Astrocyte (in vitro differentiated cells and primary cell): ENCODE results near the gene DCLK1. TPM values are rescaled to one million over a fixed set of nuclear protein-coding genes. Genes with fewer than 3 reads are reported as not detected.

Experiments
- DNase-seq: peaks from one replicate; pipeline ENCODE4 v3.0.0-alpha.2; 2010; ENCODE audit warnings: low read depth
- FAIRE-seq: peaks from 2 replicates; lab custom pipeline; 2011; peaks lifted over from hg19 to GRCh38; lab: Jason Lieb, UNC
- H2AFZ ChIP-seq: 2 replicates; pipeline ENCODE4 v1.6.0; 2012; ENCODE audit warnings: low read depth, low read length, inconsistent platforms
- H3K27ac ChIP-seq: 2 replicates; pipeline ENCODE4 v1.5.1; 2011; ENCODE audit warnings: low read depth, low read length, inconsistent platforms
- H3K27me3 ChIP-seq: 2 replicates; pipeline ENCODE4 v1.6.0; 2011; ENCODE audit warnings: low read length, inconsistent platforms; ENCODE audit not compliant: insufficient read depth
- H3K36me3 ChIP-seq: 2 replicates; pipeline ENCODE4 v1.5.1; 2011; ENCODE audit warnings: low read length, inconsistent platforms; ENCODE audit not compliant: insufficient read depth
- H3K4me1 ChIP-seq: 2 replicates; pipeline ENCODE4 v1.5.1; 2011; ENCODE audit warnings: low read length, inconsistent platforms; ENCODE audit not compliant: insufficient read depth
- H3K4me2 ChIP-seq: 2 replicates; pipeline ENCODE4 v1.6.0; 2012; ENCODE audit warnings: low read length, inconsistent platforms
- H3K4me3 ChIP-seq: 2 replicates; pipeline ENCODE4 v1.5.1; 2011; ENCODE audit warnings: low read depth, mild to moderate bottlenecking, low read length, inconsistent platforms; ENCODE audit not compliant: insufficient read depth
- H3K79me2 ChIP-seq: 2 replicates; pipeline ENCODE4 v1.6.0; 2012; ENCODE audit warnings: mild to moderate bottlenecking, low read length, inconsistent platforms; ENCODE audit not compliant: insufficient read depth
- H3K9ac ChIP-seq: 2 replicates; pipeline ENCODE4 v1.6.0; 2012; ENCODE audit warnings: mild to moderate bottlenecking, low read length, inconsistent platforms
- H3K9me3 ChIP-seq: 2 replicates; pipeline ENCODE4 v1.5.1; 2012; ENCODE audit warnings: low read depth, mild to moderate bottlenecking, low read length, inconsistent platforms; ENCODE audit not compliant: insufficient read depth
- H4K20me1 ChIP-seq: 2 replicates; pipeline ENCODE4 v1.6.0; 2012; ENCODE audit warnings: low read length, inconsistent platforms; ENCODE audit not compliant: insufficient read depth
- H3K27ac Mint-ChIP-seq: one replicate; pipeline ENCODE4 v1.8.0; 2021; ENCODE audit warnings: mild to moderate bottlenecking, mixed read lengths; ENCODE audit not compliant: unreplicated experiment
- H3K27me3 Mint-ChIP-seq: one replicate; pipeline ENCODE4 v1.8.0; 2021; ENCODE audit warnings: low read depth, mixed read lengths; ENCODE audit not compliant: unreplicated experiment
- H3K36me3 Mint-ChIP-seq: one replicate; pipeline ENCODE4 v1.8.0; 2021; ENCODE audit warnings: low read depth, mixed read lengths; ENCODE audit not compliant: unreplicated experiment
- H3K4me1 Mint-ChIP-seq: one replicate; pipeline ENCODE4 v1.8.0; 2021; ENCODE audit warnings: low read depth, mixed read lengths; ENCODE audit not compliant: unreplicated experiment
- H3K4me3 Mint-ChIP-seq: one replicate; pipeline ENCODE4 v1.8.0; 2021; ENCODE audit warnings: mild to moderate bottlenecking, moderate library complexity, mixed read lengths; ENCODE audit not compliant: unreplicated experiment
- H3K9me3 Mint-ChIP-seq: one replicate; pipeline ENCODE4 v1.8.0; 2021; ENCODE audit warnings: mild to moderate bottlenecking, mixed read lengths; ENCODE audit not compliant: unreplicated experiment
- EZH2 ChIP-seq: IDR thresholded peaks from 2 replicates; pipeline ENCODE4 v1.6.1; 2012; ENCODE audit warnings: mild to moderate bottlenecking, low read length, inconsistent platforms; ENCODE audit not compliant: insufficient read depth
- total RNA-seq: library from RNA; stranded (reverse); gene quantifications from 2 replicates; pipeline ENCODE4 v1.2.1, GENCODE V29; 2021
- TF ChIP-seq, protein P1 (sequence below): IDR thresholded peaks from 2 replicates; pipeline ENCODE4 v1.5.1; 2011; ENCODE audit warnings: low read depth, mild to moderate bottlenecking, inconsistent platforms, low read length, moderate library complexity; ENCODE audit not compliant: insufficient read depth

The DCLK1 gene
- total RNA-seq, 1 donor from 2014 or later: 4.9 TPM

DNA sequence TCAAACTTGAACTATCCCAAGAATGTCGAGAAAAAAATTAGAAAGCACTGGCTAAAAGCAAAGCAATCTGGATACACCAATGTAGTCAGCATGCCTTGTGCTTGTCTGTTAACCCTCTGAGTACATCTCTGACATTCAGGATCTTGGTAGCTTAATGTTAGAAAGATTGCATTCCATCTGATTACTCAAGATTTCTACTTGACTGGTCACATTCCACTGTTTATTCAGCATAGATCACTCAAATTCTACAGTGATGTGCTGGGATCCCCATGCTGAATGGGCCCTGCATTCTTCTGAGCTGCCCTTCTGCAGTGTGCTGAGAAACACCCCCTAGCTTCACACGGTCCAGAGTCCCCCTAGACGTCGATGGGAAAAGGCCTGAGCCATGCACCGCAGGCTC is 359.3 kb downstream of the DCLK1 start:
- H3K9me3 Mint-ChIP-seq: no peaks in the 10 kb centered on the region
- peak; percentile 96 for DNase-seq
- peak; percentile 95 for FAIRE-seq
- H3K27me3 ChIP-seq: no peaks in the 10 kb centered on the region
- H3K36me3 ChIP-seq: no peaks in the 10 kb centered on the region
- H3K4me2 ChIP-seq: peak overlapping the region; percentile 56
- peak overlapping the region; percentile 82 for H3K27ac ChIP-seq
- H3K4me3 Mint-ChIP-seq: no peak overlapping the region
- H3K79me2 ChIP-seq: no peaks in the 10 kb centered on the region
- peaks cover 17% of the 10 kb centered on the region for H3K4me1 ChIP-seq
- H3K9ac ChIP-seq: peak overlapping the region; percentile 61
- no peak overlapping the region for H2AFZ ChIP-seq
- H3K9me3 ChIP-seq: no peaks in the 10 kb centered on the region
- TF ChIP-seq, protein P1, sequence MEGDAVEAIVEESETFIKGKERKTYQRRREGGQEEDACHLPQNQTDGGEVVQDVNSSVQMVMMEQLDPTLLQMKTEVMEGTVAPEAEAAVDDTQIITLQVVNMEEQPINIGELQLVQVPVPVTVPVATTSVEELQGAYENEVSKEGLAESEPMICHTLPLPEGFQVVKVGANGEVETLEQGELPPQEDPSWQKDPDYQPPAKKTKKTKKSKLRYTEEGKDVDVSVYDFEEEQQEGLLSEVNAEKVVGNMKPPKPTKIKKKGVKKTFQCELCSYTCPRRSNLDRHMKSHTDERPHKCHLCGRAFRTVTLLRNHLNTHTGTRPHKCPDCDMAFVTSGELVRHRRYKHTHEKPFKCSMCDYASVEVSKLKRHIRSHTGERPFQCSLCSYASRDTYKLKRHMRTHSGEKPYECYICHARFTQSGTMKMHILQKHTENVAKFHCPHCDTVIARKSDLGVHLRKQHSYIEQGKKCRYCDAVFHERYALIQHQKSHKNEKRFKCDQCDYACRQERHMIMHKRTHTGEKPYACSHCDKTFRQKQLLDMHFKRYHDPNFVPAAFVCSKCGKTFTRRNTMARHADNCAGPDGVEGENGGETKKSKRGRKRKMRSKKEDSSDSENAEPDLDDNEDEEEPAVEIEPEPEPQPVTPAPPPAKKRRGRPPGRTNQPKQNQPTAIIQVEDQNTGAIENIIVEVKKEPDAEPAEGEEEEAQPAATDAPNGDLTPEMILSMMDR: no peak
- TF ChIP-seq EZH2: no peak
- H4K20me1 ChIP-seq: no peaks in the 10 kb centered on the region
- H3K27ac Mint-ChIP-seq: peak overlapping the region; percentile 92
- no peaks in the 10 kb centered on the region for H3K27me3 Mint-ChIP-seq
- H3K36me3 Mint-ChIP-seq: no peaks in the 10 kb centered on the region
- H3K4me1 Mint-ChIP-seq: peaks cover 38% of the 10 kb centered on the region
- H3K4me3 ChIP-seq: no peak overlapping the region

GRCh38 chr13:35770756-35771297 is 360.4 kb downstream of the DCLK1 start:
- DNase-seq: no peak
- H2AFZ ChIP-seq: no peak overlapping the region
- no peaks in the 10 kb centered on the region for H3K9me3 ChIP-seq
- no peak for TF ChIP-seq EZH2
- TF ChIP-seq, protein P1: no peak
- Mint-ChIP-seq H3K4me1 (peaks cover 38% of the 10 kb centered on the region), H3K4me3 (no peak overlapping the region), H3K9me3 (no peaks in the 10 kb centered on the region), H3K27ac (peak overlapping the region; percentile 59), H3K27me3 (no peaks in the 10 kb centered on the region), H3K36me3 (no peaks in the 10 kb centered on the region)
- no peak overlapping the region for H3K4me2 ChIP-seq
- H3K79me2 ChIP-seq: no peaks in the 10 kb centered on the region
- no peak overlapping the region for H3K9ac ChIP-seq
- H3K36me3 ChIP-seq: no peaks in the 10 kb centered on the region
- H3K27me3 ChIP-seq: no peaks in the 10 kb centered on the region
- no peak for FAIRE-seq
- H3K27ac ChIP-seq: no peak overlapping the region
- no peak overlapping the region for H3K4me3 ChIP-seq
- peaks cover 17% of the 10 kb centered on the region for H3K4me1 ChIP-seq
- no peaks in the 10 kb centered on the region for H4K20me1 ChIP-seq

GRCh38 chr13:35769812-35770211 is 361.4 kb downstream of the DCLK1 start:
- Histone ChIP-seq H3K27me3 (no peaks in the 10 kb centered on the region), H3K9me3 (no peaks in the 10 kb centered on the region), H4K20me1 (no peaks in the 10 kb centered on the region), H3K27ac (no peak overlapping the region), H2AFZ (no peak overlapping the region), H3K4me2 (no peak overlapping the region), H3K4me1 (peaks cover 21% of the 10 kb centered on the region), H3K79me2 (no peaks in the 10 kb centered on the region), H3K4me3 (no peak overlapping the region), H3K36me3 (no peaks in the 10 kb centered on the region), H3K9ac (no peak overlapping the region)
- no peaks in the 10 kb centered on the region for H3K27me3 Mint-ChIP-seq
- peaks cover 44% of the 10 kb centered on the region for H3K4me1 Mint-ChIP-seq
- no peak overlapping the region for H3K27ac Mint-ChIP-seq
- no peak overlapping the region for H3K4me3 Mint-ChIP-seq
- no peaks in the 10 kb centered on the region for H3K36me3 Mint-ChIP-seq
- no peaks in the 10 kb centered on the region for H3K9me3 Mint-ChIP-seq
- no peak for FAIRE-seq
- no peak for DNase-seq
- TF ChIP-seq EZH2: no peak
- TF ChIP-seq, protein P1: no peak
